HG03095 (cell line): Measurements from ENCODE around the gene TMEM245.
"Not testable (repeated sequence)": the region's sequence is repeated elsewhere in the genome, so short reads cannot be mapped to it uniquely, and the experiment has no call there.

ENCODE experiments used
- ATAC-seq: cut with Tn5 transposase; IDR thresholded peaks from one replicate; pipeline ENCODE4 v1.9.1; 2021; ENCODE audit warnings: moderate library complexity; ENCODE audit not compliant: unreplicated experiment

The TMEM245 gene

DNA sequence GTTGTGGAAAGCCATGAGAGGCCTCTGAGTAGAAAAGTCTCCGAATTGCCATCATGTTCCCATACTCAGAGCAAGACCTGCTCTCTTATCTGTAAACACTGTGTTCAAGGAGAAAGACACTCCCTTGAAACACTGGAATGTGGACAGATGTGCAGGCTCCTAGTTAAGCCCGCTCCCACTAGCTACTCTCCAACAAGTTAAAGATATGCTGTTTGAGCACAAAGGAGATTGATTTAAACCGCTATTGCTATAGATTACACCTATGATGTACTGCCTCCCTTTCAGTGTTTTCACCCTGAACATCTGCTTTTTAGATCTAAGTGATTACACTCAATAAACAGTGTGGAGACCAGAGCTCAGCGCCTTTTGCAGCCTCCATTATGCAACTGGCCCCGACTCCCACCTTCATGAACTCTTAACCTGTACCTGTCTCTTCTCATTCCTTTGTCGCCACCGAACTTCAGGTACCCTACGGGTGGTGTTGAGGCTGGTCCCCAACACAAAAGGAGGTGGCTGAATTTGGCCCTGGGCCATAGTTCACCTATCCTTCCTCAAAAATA is 47.5 kb downstream of the TMEM245 start:
- ATAC-seq, result no peak

DNA sequence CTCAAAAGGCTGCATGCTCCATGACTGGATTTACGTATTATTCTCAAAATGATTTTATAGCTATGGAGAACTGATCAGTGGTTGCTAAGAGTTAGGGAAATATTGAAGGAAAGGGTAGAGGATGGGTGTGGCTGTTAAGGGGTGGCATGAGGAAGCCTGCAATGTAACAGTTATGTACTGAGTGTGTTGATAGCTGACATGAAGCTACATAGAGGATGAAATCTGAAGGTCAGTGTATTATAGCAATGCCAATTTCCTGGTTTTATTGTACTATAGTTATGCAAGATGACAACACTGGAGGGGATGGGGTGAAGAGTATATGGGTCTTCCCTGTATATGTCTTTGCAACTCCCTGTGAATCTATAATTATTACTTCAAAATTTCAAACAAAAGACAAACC is 51.0 kb downstream of the TMEM245 start:
- ATAC-seq, result no peak

GRCh38 chr9:109064963-109065702 is 54.6 kb downstream of the TMEM245 start:
- ATAC-seq, result no peak

- no peak for ATAC-seq
Observed at GRCh38 chr9:109063760-109064159, 56.0 kb downstream of the TMEM245 start.

DNA sequence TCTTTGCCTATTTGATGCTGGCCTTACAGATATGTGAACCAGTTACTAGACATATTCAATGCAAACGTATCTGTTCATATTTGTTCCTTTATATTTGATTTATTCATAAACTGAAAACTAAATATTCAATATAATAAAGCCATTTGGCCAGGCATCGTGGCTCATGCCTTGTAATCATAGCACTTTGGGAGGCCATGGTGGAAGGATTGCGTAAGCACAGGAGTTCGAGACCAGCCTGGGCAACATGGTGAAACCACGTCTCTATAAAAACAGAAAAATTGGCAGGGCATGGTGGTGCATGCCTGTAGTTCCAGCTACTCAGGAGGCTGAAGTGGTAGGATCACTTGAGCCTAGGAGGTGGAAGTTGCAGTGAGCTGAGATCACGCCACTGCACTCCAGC is 57.2 kb downstream of the TMEM245 start:
- no peak for ATAC-seq

DNA sequence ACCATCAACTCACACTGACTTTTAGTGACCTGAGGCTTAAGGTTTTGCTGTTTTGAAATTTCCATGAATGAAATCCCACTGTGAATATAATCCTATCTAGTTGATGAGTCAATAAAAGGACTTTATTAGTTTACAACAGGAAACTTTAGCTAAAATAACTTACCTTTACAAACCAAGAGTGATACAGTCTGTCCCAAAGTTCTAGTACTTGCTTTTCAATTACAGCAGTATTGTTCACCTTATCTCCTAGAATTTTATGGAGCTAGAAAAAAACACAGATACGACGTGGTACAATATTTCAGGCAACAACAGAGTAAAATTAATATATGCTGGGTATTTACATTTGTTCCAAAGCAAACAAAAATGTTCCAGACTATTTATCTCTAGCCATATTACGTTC is 59.6 kb downstream of the TMEM245 start:
- no peak for ATAC-seq

DNA sequence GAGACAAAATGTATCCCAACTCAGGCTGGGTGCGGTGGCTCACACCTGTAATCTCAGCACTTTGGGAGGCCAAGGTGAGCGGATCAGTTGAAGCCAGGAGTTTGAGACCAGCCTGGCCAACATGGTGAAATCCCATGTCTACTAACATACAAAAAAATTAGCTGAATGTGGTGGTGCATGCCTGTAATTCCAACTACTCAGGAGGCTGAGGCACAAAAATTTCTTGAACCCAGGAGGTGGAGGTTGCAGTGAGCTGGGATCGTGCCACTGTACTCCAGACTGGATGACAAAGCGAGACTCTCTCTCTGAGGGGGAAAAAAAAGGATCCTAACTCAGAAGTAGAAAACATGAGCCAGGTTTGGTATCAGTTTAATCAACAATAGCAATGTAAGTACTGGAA is 66.6 kb downstream of the TMEM245 start:
- ATAC-seq, result not testable (repeated sequence)

DNA sequence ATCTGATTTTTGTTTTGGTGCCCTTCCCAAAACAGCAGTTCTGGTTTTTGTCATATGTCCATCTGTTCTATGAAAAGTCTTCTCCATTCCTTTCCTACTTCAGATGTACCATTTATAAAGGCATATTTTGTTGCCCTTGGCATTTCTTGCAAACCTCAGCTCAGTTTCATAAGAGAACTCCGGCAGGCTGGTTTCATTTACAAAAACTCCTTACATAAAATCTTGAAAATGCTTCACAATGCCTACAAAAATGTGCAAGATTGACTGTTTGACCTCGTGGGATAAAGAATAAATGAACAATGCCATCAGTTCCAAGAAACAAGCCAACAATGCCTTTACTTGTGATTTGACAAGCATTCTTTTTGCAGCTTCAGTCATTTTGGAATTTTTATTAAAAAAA is 67.3 kb downstream of the TMEM245 start:
- no peak for ATAC-seq

DNA sequence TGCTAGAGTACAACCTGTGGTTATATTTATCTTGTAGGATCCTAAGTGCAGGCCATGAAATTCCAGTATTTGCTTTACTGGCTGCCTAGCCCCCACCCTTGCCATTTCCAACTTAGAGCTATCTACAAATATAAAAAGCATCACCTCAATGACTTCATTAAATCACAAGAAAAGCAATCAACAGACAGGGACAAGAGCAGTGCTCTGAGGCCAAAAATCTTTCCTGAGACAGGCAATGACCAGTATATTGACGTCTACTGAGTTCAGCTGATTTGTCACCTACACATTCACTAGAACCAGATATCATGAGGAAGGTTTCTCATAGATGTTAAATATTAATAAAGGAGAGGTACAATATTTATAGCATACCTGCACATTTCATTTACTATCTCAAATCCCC is 68.0 kb downstream of the TMEM245 start:
- no peak for ATAC-seq

DNA sequence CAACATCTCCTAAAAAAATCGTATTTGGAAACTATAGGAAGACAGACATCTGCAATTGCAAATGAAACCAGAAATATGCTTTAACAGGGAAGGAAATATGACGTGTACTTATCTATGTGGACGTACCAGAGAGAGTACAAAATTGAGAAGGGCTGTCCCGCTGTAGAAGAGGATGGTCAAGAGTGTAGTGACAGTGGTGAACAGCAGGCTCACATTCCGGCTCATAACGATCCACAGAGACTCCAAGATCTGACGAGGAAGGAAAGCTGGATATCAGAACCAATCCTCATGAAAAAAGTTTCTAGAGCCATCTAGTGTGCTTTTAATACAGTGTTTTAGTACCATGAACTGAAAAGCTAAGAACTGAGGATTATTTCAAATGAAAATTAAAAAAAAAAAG is 69.3 kb downstream of the TMEM245 start:
- no peak for ATAC-seq

- ATAC-seq, result no peak
Observed at GRCh38 chr9:109048822-109049221, 70.9 kb downstream of the TMEM245 start.

DNA sequence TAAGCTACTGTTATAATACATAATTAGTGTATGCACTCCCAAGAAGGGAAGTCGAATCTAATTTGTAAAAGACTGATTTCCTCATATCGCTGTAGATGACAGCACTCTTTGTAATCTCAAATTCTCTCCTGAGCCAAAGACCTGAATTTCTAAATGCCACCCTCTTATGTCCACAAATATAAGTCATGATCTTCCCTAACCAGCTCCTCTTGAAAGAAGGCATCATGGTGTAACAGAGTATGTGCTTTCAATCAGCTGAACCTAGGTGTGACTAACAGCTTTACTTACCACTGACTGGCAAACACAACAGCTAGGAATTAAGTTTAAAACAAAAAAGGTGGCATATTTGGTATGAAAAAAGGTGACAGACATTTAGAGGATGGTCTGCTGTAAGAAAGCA is 72.5 kb downstream of the TMEM245 start:
- no peak for ATAC-seq

- no peak for ATAC-seq
Observed at GRCh38 chr9:109046346-109046745, 73.4 kb downstream of the TMEM245 start.

DNA sequence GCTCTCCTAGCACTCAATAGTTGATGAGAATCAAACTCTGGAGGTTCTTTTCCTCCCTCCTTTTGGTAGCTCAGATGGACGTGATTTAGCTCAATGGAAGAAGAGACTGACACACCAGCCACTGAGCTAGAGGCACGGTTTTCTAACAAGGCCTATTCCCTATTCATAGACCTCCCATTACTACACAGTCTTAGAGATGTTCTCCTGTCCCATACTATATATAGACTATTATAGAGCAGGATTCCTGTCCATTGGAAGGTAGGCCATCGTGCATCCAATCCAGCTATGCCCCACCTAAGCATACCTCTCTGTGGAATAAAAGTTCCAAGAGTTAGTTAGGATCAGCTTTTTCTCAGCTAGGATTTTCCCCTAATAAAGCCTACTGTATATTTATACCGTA is 76.2 kb downstream of the TMEM245 start:
- no peak for ATAC-seq

- no peak for ATAC-seq
Observed at GRCh38 chr9:109040571-109040970, 79.2 kb downstream of the TMEM245 start.

GRCh38 chr9:109039539-109039938 is 80.2 kb downstream of the TMEM245 start:
- no peak for ATAC-seq

DNA sequence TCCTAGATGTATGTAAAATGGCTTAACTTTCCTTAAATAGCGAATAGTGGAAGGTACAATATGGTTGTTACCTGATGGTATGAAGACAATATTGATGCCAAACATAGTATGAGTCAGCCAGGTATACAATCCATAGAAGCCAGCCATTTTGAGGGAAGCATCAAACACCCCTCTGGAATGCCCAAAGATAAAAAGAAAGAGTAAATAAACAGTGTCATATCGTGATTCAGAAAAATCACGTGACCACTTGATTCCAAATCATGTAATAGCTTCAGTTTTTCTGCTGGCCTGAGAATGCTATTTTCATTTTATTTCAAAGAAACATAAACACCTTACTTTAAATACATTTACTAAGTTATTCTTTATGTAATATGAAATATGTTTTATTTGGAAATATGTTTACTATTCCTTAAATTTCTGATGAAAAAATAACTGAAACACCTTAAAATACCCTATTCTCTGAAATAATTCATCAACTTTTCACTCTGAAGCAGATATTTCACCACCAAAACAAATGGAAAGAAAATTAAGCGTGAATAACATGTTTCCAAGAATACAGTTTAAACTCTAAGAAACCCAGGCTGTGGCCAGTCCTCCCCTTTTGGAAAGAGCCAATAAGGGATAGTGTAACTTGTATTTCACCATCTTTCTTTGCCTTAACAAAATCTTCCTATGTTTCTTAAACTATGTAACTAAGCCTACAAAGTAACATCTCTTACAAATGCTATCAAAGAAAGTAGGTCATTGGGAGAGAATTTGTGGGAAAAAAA is 81.6 kb downstream of the TMEM245 start:
- ATAC-seq, result no peak

DNA sequence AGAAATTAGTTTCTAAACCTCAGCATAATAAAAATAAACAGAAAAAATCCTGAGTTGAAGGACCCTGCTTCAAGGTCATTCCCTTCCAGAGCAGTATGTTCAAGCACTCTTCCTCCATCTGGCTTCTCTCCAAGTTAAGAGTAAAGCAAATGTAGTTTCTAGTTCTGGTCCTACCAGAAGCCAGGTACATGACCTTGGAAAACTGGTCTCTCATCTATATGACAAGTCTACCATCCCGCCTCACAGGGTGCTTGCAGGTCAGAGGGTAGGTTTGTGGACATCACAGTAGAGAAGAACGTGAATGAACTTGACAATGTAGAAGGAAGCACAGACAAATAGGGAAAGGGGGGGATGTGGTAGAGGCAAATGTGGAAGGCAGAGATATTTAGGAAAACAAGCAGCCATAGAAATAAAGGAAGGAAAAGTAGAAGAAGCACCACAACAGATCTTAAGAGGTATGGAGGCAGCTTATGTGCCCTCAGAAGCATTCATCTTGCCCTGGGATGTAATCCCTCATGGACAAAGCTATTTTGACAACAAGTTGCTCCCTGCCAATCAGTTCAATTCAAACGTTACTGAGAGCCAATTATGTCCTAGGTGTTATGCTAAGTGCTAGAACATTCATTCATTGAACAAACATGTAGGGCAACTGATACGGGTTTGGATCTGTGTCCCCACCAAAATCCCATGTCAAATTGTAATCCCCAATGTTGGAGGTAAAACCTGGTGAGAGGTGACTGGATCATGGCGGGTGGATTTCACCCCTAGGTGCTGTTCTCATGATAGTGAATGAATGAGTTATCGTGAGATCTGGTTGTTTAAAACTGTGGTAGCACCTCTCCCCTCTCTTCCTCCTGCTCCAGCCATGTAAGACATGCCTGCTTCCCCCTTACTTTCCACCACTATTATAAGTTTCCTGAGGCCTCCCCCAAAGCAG is 82.7 kb downstream of the TMEM245 start:
- no peak for ATAC-seq

DNA sequence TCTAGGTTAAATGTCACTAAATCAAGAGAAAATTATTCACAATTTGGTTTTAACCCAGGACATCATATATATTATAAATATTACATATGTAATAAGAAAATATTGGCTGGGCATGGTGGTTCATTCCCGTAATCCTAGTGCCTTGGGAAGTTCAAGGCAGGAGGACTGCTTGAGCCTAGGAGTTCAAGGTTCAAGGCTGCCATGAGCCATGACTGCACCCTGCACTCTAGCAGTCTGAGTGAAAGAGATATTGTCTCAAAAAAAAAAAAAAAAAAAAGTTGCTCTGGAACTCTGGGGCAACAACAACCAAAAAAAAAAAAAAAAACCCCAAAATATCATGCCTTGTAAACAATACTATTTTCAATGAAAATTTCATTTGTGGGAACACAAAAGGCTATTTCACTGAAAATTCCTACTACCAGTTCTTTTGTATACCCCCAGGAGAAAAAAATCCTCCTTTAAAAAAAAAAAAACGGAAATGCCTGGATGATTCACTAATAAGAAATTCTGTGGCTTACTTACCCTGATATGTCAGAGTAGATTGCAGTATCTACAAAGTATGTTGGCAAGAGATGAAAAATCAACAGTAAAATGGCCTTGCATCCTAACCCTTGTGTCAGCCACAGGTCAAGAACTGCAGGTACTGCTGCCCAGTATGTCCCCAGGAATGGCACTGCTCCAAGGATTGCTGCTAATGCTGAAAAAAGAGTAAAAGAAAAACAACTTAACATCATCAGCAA is 83.9 kb downstream of the TMEM245 start:
- no peak for ATAC-seq

GRCh38 chr9:109033941-109034700 is 85.6 kb downstream of the TMEM245 start:
- ATAC-seq, result no peak
